Activated naive CD4-positive, alpha-beta T cell treated with Interleukin-2 at 50 U/mL for 16 hours (primary cell): Measurements from ENCODE around the gene PPP1CA.

Experiments used
- DNase-seq: peaks from one replicate; pipeline ENCODE4 v3.0.0-alpha.2; 2020

PPP1CA gene

GRCh38 chr11:67400942-67401494 lies 640 bp downstream of the PPP1CA start:
- DNase-seq, result no peak

- DNase-seq, result peak; percentile 30
Measured at GRCh38 chr11:67400251-67400941, 1.3 kb downstream of the PPP1CA start.

- no peak for DNase-seq
Measured at GRCh38 chr11:67398661-67399563, 2.7 kb downstream of the PPP1CA start.

- no peak for DNase-seq
Measured at GRCh38 chr11:67397986-67398660, 3.5 kb downstream of the PPP1CA start.

GRCh38 chr11:67397536-67397935 lies 4.1 kb downstream of the PPP1CA start:
- no peak for DNase-seq

- no peak for DNase-seq
Measured at GRCh38 chr11:67396587-67397389, 4.9 kb downstream of the PPP1CA start.

GRCh38 chr11:67396259-67396581 lies 5.4 kb downstream of the PPP1CA start:
- DNase-seq, result no peak

- DNase-seq, result no peak
Measured at GRCh38 chr11:67395555-67396258, 6.0 kb downstream of the PPP1CA start.

GRCh38 chr11:67393990-67394389 lies 7.7 kb downstream of the PPP1CA start:
- no peak for DNase-seq

- no peak for DNase-seq
Measured at GRCh38 chr11:67393437-67393836, 8.2 kb downstream of the PPP1CA start.

- no peak for DNase-seq
Measured at GRCh38 chr11:67392183-67392715, 9.4 kb downstream of the PPP1CA start.

- DNase-seq, result peak; percentile 92
Measured at GRCh38 chr11:67391304-67392182, 10.1 kb downstream of the PPP1CA start, which contains the start of gene RAD9A. TSS of gene RAD9A (plus strand) at chr11:67391986. CDS start at chr11:67392045, 59 bp downstream.

- no peak for DNase-seq
Measured at GRCh38 chr11:67390947-67391303, 10.7 kb downstream of the PPP1CA start.

- DNase-seq, result peak; percentile 65
Measured at GRCh38 chr11:67389477-67389876, 12.2 kb downstream of the PPP1CA start.

GRCh38 chr11:67387518-67387917 lies 14.1 kb downstream of the PPP1CA start:
- DNase-seq, result no peak

GRCh38 chr11:67387069-67387468 lies 14.6 kb downstream of the PPP1CA start:
- DNase-seq, result no peak

- no peak for DNase-seq
Measured at GRCh38 chr11:67384851-67385366, 16.7 kb downstream of the PPP1CA start.

GRCh38 chr11:67382276-67383136 lies 19.2 kb downstream of the PPP1CA start:
- DNase-seq, result peak; percentile 86
